K562 treated with DMSO at 1 percent for 24 hours (cell line): ENCODE results near the gene PHACTR2. TPM values are rescaled to one million over a fixed set of nuclear protein-coding genes. Genes with fewer than 3 reads are reported as not detected.

Experiments
- total RNA-seq: library from RNA; unstranded; fragments of 300-600 nt; gene quantifications from 2 replicates; pipeline ENCODE4 v1.2.3, GENCODE V29; 2022; ENCODE audit warnings: low read depth; ENCODE audit not compliant: insufficient read depth

The PHACTR2 gene
- 10.3 and 10.9 TPM in 2 replicates for total RNA-seq

GRCh38 chr6:143677891-143678791 is at the start of gene PHACTR2:
Gene PHACTR2, plus strand, starts transcription at chr6:143677965. Its CDS starts 199 bp downstream, at chr6:143678164.

GRCh38 chr6:143842902-143843676 is 165.3 kb downstream of the PHACTR2 start, which contains the start of gene LTV1:
Gene LTV1, plus strand, starts transcription at chr6:143843338. Its CDS starts 140 bp downstream, at chr6:143843478.

GRCh38 chr6:143864234-143864633 is 186.5 kb downstream of the PHACTR2 start, which contains the start of gene ZC2HC1B:
Gene ZC2HC1B, plus strand, starts transcription at chr6:143864474. Its CDS starts 66 bp downstream, at chr6:143864540.

Other genes starting within 250 kb of the PHACTR2 start
- 2.4 and 3.8 TPM in 2 replicates for gene ADAT2, start 227.3 kb upstream of the PHACTR2 start, total RNA-seq
- 11.3 and 15.1 TPM in 2 replicates for gene PEX3, start 227.2 kb upstream of the PHACTR2 start, total RNA-seq
- 52.2 and 59.6 TPM in 2 replicates for gene FUCA2, start 166.2 kb upstream of the PHACTR2 start, total RNA-seq
- 17.7 and 20.9 TPM in 2 replicates for gene LTV1, start 165.4 kb downstream of the PHACTR2 start, total RNA-seq
- gene ZC2HC1B, start 186.5 kb downstream of the PHACTR2 start, total RNA-seq = not detected in 2 replicates